ENCODE results near the gene FERMT1. TPM values are rescaled to one million over a fixed set of nuclear protein-coding genes. Genes with fewer than 3 reads are reported as not detected.
A peak's percentile ranks its signal among the peaks of the same experiment; 100 is the strongest.

Gene FERMT1
- total and polyA plus RNA-seq, 2 experiments from 2014 or later = 16.2 to 18.3 TPM

- Histone ChIP-seq H3K4me3 (no peak overlapping the region), H3K9me2 (ENCODE audit: insufficient read depth) (no peaks in the 10 kb centered on the region), H3K79me2 (replicated peaks; ENCODE audit: insufficient read depth) (no peaks in the 10 kb centered on the region), H3F3A (replicated peaks; ENCODE audit: low read depth) (no peaks in the 10 kb centered on the region), H4K20me1 (replicated peaks; ENCODE audit: insufficient read depth) (0 out of 2 replicates have a peak, but pooled peaks cover 3% of the 10 kb centered on the region), H3K4me2 (no peak overlapping the region), H3K27ac (ENCODE audit: low read depth) (no peak overlapping the region), H3K27me3 (ENCODE audit: insufficient read depth) (no peaks in the 10 kb centered on the region), H3K4me1 (ENCODE audit: insufficient read depth) (no peaks in the 10 kb centered on the region), H2AFZ (no peak overlapping the region), H3K36me3 (ENCODE audit: insufficient read depth) (peaks cover 12% of the 10 kb centered on the region)
- H3K27ac Mint-ChIP-seq = peak overlapping the region; percentile 36; the same call in 1 of the 2 replicates
- H3K27me3 Mint-ChIP-seq (ENCODE audit: insufficient read depth, low read depth, poor library complexity) = peaks cover 2% of the 10 kb centered on the region
- DNase-seq (ENCODE audit: low spot score) (no peak), ATAC-seq (no peak)
- no peaks in the 10 kb centered on the region for H3K4me1 Mint-ChIP-seq
- H3K4me3 Mint-ChIP-seq = no peak overlapping the region
- TF ChIP-seq, protein P1, sequence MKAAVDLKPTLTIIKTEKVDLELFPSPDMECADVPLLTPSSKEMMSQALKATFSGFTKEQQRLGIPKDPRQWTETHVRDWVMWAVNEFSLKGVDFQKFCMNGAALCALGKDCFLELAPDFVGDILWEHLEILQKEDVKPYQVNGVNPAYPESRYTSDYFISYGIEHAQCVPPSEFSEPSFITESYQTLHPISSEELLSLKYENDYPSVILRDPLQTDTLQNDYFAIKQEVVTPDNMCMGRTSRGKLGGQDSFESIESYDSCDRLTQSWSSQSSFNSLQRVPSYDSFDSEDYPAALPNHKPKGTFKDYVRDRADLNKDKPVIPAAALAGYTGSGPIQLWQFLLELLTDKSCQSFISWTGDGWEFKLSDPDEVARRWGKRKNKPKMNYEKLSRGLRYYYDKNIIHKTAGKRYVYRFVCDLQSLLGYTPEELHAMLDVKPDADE (IDR thresholded peaks at IDR 0.05) = no peak
- TF ChIP-seq ZNF462 (CRISPR knock-in tag; IDR thresholded peaks at IDR 0.05) (no peak), POLR2AphosphoS5 (IDR thresholded peaks at IDR 0.05; ENCODE audit: low read depth) (no peak), EZH2phosphoT487 (IDR thresholded peaks at IDR 0.05; ENCODE audit: unreplicated experiment) (no peak), NANOG (IDR thresholded peaks at IDR 0.05; ENCODE audit: borderline replicate concordance) (no peak), EZH2 (IDR thresholded peaks at IDR 0.05; ENCODE audit: low read depth, unreplicated experiment) (no peak), JUNB (IDR thresholded peaks at IDR 0.05; ENCODE audit: unreplicated experiment) (no peak), REST (IDR thresholded peaks at IDR 0.05; ENCODE audit: unreplicated experiment) (no peak), ZNF331 (CRISPR knock-in tag; IDR thresholded peaks at IDR 0.05; ENCODE audit: low read depth) (no peak), ZNF114 (CRISPR knock-in tag; IDR thresholded peaks at IDR 0.05) (no peak), STAT1 (IDR thresholded peaks at IDR 0.05; ENCODE audit: unreplicated experiment) (no peak), CREB1 (CRISPR knock-in tag; IDR thresholded peaks at IDR 0.05; ENCODE audit: low read depth) (no peak)
- TF ChIP-seq, protein P2, sequence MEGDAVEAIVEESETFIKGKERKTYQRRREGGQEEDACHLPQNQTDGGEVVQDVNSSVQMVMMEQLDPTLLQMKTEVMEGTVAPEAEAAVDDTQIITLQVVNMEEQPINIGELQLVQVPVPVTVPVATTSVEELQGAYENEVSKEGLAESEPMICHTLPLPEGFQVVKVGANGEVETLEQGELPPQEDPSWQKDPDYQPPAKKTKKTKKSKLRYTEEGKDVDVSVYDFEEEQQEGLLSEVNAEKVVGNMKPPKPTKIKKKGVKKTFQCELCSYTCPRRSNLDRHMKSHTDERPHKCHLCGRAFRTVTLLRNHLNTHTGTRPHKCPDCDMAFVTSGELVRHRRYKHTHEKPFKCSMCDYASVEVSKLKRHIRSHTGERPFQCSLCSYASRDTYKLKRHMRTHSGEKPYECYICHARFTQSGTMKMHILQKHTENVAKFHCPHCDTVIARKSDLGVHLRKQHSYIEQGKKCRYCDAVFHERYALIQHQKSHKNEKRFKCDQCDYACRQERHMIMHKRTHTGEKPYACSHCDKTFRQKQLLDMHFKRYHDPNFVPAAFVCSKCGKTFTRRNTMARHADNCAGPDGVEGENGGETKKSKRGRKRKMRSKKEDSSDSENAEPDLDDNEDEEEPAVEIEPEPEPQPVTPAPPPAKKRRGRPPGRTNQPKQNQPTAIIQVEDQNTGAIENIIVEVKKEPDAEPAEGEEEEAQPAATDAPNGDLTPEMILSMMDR (conservative IDR thresholded peaks at IDR 0.05; ENCODE audit: low read depth in 2 of 2) = no peak
- H3K36me3 Mint-ChIP-seq (ENCODE audit: low read depth) = no peaks in the 10 kb centered on the region
- no peaks in the 10 kb centered on the region for H3K9me3 Mint-ChIP-seq
These were observed 22.6 kb downstream of the FERMT1 start for GRCh38 chr20:6100246-6100645.

Measured in GM23338 (cell line).